B cell (primary cell): ENCODE measurements around the gene HIP1.

ENCODE experiments used
- CTCF ChIP-seq: fragments of 200-600 bp; IDR thresholded peaks from one replicate; pipeline ENCODE4 v1.8.0; 2022; ENCODE audit warnings: antibody characterized with exemption, mild to moderate bottlenecking
- EZH2 ChIP-seq: IDR thresholded peaks from 2 replicates; pipeline ENCODE4 v1.6.1; 2012; ENCODE audit warnings: borderline replicate concordance, low read depth, mild to moderate bottlenecking, moderate library complexity, low read length; ENCODE audit not compliant: insufficient read depth, poor library complexity, severe bottlenecking

- TF ChIP-seq CTCF (no peak), EZH2 (no peak)
These were observed 85.1 kb downstream of the HIP1 start for GRCh38 chr7:75653651-75654050.
